Spleen (tissue), 7 donors: ENCODE data around the gene ZDHHC14.

Experiments
- CTCF ChIP-seq, 11 experiments: fragments of 200-600 bp in 7 of 11; fragments of 450-650 bp in 4 of 11; sonication (generic) in 4 of 11; IDR thresholded peaks in 8 of 11; conservative IDR thresholded peaks in 3 of 11; 1 replicate in 7 of 11; 2 replicates in 4 of 11; pipeline versions ENCODE4 v1.4.0 to v1.8.0; 2016 to 2021; ENCODE audit warnings: antibody characterized with exemption in 11 of 11, inconsistent platforms in 4 of 11, mild to moderate bottlenecking in 1 of 11
- POLR2A ChIP-seq, 3 donors: fragments of 450-650 bp; IDR thresholded peaks; one replicate each; pipeline ENCODE4 v1.5.1; 2017; ENCODE audit warnings: antibody characterized with exemption in 3 of 3, mild to moderate bottlenecking in 1 of 3
- POLR2AphosphoS5 ChIP-seq, 3 donors: sonication (generic); formaldehyde crosslinking; IDR thresholded peaks; one replicate each; pipeline ENCODE4 v1.5.1; 2017; ENCODE audit warnings: antibody characterized with exemption in 3 of 3
- donor health status: DM: no; HTN: no; CAD: no; lungs with moderate emphysema.
- donor health status: DM: no; HTN: no; CAD: no.
- donor health status: DM: no; HTN: no; CAD: no.

DNA sequence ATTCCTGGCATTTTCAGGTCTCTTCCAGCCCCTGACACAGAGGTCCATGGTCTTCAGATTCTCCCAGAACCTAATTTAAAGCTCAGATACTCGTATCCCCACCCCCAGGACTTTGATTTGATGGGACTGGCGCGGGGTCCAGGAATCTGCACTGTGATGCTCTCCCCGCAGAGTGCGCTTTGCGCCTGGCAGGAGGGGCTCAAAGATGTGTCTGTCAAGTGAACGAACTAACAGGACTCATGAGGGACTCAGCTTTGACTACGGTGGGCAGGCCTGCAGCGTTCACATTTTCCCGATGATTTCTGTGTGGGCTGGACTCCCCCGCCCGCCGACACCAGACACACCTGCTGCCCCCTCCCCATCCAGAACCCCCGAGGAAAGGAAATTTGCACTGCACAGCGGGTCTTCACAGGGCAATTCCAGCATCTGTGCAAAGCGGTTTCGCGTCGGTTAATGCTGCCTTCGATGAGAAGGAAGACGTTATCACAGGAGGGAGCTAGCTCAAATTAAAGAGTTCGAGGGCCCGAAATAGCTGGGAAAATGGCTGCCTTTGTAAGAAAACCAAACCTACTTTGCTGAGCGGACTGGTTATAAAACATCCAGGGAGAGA is 90.2 kb downstream of the ZDHHC14 start:
- TF ChIP-seq CTCF (IDR thresholded peaks at IDR 0.05 in 8 of 11, conservative IDR thresholded peaks at IDR 0.05 in 3 of 11): no peak
- TF ChIP-seq POLR2A (IDR thresholded peaks at IDR 0.05): no peak
- TF ChIP-seq POLR2AphosphoS5 (IDR thresholded peaks at IDR 0.05): no peak
